ENCODE results near the gene YIPF3. TPM values are rescaled to one million over a fixed set of nuclear protein-coding genes. Genes with fewer than 3 reads are reported as not detected.
A peak's percentile ranks its signal among the peaks of the same experiment; 100 is the strongest.
"Not testable (repeated sequence)": the region's sequence is repeated elsewhere in the genome, so short reads cannot be mapped to it uniquely, and the experiment has no call there.

Gene YIPF3
- 124 and 129 TPM in 2 replicates for polyA plus RNA-seq (2013)

DNA sequence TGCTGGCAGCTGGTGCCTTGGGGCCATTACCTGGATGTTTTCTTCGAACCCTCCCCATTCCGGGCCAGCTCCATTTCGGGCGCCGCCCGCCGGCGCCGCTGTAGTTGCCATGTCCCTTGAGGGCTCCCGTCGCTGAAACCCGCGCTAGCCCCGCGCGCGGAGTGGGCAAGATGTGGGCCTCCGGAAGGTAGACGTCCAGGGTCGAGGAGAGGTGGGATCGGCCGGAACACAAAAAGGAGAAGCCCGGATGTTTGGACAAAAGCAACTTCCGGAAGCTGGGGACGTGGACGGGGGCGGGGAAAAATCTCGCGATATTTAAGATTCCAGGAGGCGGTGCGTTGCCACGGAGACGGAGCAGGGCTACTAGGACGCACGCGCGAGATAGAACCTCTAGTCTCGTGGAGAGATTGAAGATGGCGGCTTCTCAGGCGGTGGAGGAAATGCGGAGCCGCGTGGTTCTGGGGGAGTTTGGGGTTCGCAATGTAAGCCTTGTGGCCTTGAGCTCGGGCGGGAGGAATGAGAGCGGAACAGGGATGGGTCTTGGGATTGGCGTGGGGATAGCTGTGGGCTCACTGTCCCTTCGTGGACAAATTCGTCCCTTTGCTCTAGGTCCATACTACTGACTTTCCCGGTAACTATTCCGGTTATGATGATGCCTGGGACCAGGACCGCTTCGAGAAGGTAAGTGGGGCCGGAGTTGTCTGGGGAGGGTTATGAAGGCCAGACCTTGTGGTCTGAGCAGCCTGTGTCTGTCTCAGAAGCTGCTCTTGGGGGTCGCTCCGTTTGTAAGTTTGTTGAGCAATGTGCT, at the start of gene YIPF3, which contains the start of gene POLR1C:
Gene YIPF3 (minus strand): TSS at position 230 of the 808 bp plus-strand sequence. CDS start 119 bp downstream, at position 111.
Gene POLR1C (plus strand): TSS at position 393 of the 808 bp plus-strand sequence. CDS start 21 bp downstream, at position 414.
- peak; percentile 98 to 100 for DNase-seq
- H3K9ac ChIP-seq (ENCODE audit: low read length): peak within 1 kb of the TSS; percentile 99

DNA sequence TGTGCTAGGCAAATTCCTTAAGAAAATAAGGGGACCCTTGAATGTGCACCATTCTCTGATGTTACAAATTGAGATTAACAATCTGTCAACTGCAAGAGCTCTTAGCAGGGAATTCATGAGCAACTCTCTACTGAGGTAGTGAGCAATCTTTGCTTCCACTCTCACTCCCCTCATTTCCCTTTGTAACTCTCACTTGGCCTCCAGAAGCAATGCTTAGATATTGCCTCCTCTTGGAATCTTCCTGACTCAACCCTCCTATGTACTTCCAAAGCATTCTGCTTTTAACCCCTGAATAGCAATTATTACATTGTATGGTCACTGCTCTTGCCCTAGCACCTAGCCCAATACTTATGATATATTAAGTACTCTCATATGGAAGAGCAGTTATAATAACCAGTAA, 42.6 kb upstream of the YIPF3 start:
- peaks cover 2% of the 10 kb centered on the region for H3K9me3 ChIP-seq (ENCODE audit: insufficient read depth, low read depth, low read length)
- H2AK5ac ChIP-seq (ENCODE audit: low read length): no peak overlapping the region
- H4K8ac ChIP-seq (ENCODE audit: low read depth, low read length): no peak overlapping the region
- no peak overlapping the region for H3K9ac ChIP-seq (ENCODE audit: low read length)
- no peak for DNase-seq
- H3K18ac ChIP-seq (ENCODE audit: low read length): no peak overlapping the region
- H3K79me2 ChIP-seq (ENCODE audit: control insufficient read depth, insufficient read depth, low read length, poor library complexity): no peaks in the 10 kb centered on the region
- H3K4me1 ChIP-seq (ENCODE audit: control insufficient read depth in 1 of 2, insufficient read depth in 2 of 2, low read length in 2 of 2): no peaks in the 10 kb centered on the region
- no peaks in the 10 kb centered on the region for H3K27me3 ChIP-seq (ENCODE audit: insufficient read depth, low read length)
- no peak overlapping the region for H2BK120ac ChIP-seq (ENCODE audit: insufficient read depth, low read length, poor library complexity)
- no peak overlapping the region for H2BK5ac ChIP-seq (ENCODE audit: low read depth, low read length, poor library complexity)
- H3K4me3 ChIP-seq (ENCODE audit: low read depth, low read length): no peak overlapping the region
- peaks cover 35 to 42% of the 10 kb centered on the region in 2 experiments for H3K36me3 ChIP-seq (ENCODE audit: control insufficient read depth in 1 of 2, insufficient read depth in 2 of 2, low read length in 2 of 2)
- no peak overlapping the region for H3K23ac ChIP-seq (ENCODE audit: low read length)
- H4K12ac ChIP-seq (ENCODE audit: low read depth, low read length): no peak overlapping the region
- no peak overlapping the region for H2BK12ac ChIP-seq (ENCODE audit: low read length)
- H3K4me2 ChIP-seq (ENCODE audit: low read length): no peak overlapping the region
- H3K14ac ChIP-seq (ENCODE audit: low read length): no peak overlapping the region
- H4K91ac ChIP-seq (ENCODE audit: low read depth, low read length): no peak overlapping the region
- H3K4ac ChIP-seq (ENCODE audit: low read depth, low read length): no peak overlapping the region
- H2AFZ ChIP-seq (ENCODE audit: insufficient read depth, low read length, poor library complexity): no peak overlapping the region
- no peak overlapping the region for H3K27ac ChIP-seq (ENCODE audit: low read depth, low read length)
- H3K79me1 ChIP-seq (ENCODE audit: low read length): no peaks in the 10 kb centered on the region

More for the DNA sequence above, at the start of gene YIPF3, which contains the start of gene POLR1C:
- H2AFZ ChIP-seq (ENCODE audit: insufficient read depth, low read length, poor library complexity): peak within 1 kb of the TSS; percentile 99
- peak within 1 kb of the TSS; percentile 95 for H4K91ac ChIP-seq (ENCODE audit: low read depth, low read length)
- peaks cover 14% of the 10 kb centered on the region for H3K79me2 ChIP-seq (ENCODE audit: control insufficient read depth, insufficient read depth, low read length, poor library complexity)
- no peaks in the 10 kb centered on the region for H3K9me3 ChIP-seq (ENCODE audit: insufficient read depth, low read depth, low read length)
- no peaks in the 10 kb centered on the region for H3K27me3 ChIP-seq (ENCODE audit: insufficient read depth, low read length)
- H3K18ac ChIP-seq (ENCODE audit: low read length): peak within 1 kb of the TSS; percentile 89
- peak within 1 kb of the TSS; percentile 94 for H3K4me3 ChIP-seq (ENCODE audit: low read depth, low read length)
- H2BK12ac ChIP-seq (ENCODE audit: low read length): no peak within 1 kb of the TSS
- H3K14ac ChIP-seq (ENCODE audit: low read length): peak within 1 kb of the TSS; percentile 96
- peak within 1 kb of the TSS; percentile 99 for H4K8ac ChIP-seq (ENCODE audit: low read depth, low read length)
- H3K79me1 ChIP-seq (ENCODE audit: low read length): peaks cover 9% of the 10 kb centered on the region
- H3K36me3 ChIP-seq (ENCODE audit: control insufficient read depth in 1 of 2, insufficient read depth in 2 of 2, low read length in 2 of 2): peaks cover 44 to 56% of the 10 kb centered on the region in 2 experiments
- peak within 1 kb of the TSS; percentile 95 for H3K4ac ChIP-seq (ENCODE audit: low read depth, low read length)
- H4K12ac ChIP-seq (ENCODE audit: low read depth, low read length): peak within 1 kb of the TSS; percentile 96
- H3K4me2 ChIP-seq (ENCODE audit: low read length): peak within 1 kb of the TSS; percentile 82
- H2AK5ac ChIP-seq (ENCODE audit: low read length): peak within 1 kb of the TSS; percentile 94
- H3K4me1 ChIP-seq (ENCODE audit: control insufficient read depth in 1 of 2, insufficient read depth in 2 of 2, low read length in 2 of 2): peaks cover 9 to 12% of the 10 kb centered on the region in 2 experiments
- no CpG with 5 or more reads among the region's 57 CpGs for WGBS (ENCODE audit: extremely low coverage, insufficient coverage, insufficient read length)
- no peak within 1 kb of the TSS for H3K23ac ChIP-seq (ENCODE audit: low read length)
- H2BK5ac ChIP-seq (ENCODE audit: low read depth, low read length, poor library complexity): peak within 1 kb of the TSS; percentile 81
- peak within 1 kb of the TSS; percentile 81 for H3K27ac ChIP-seq (ENCODE audit: low read depth, low read length)
- H2BK120ac ChIP-seq (ENCODE audit: insufficient read depth, low read length, poor library complexity): peak within 1 kb of the TSS; percentile 96

GRCh38 chr6:43557620-43558019, 40.9 kb upstream of the YIPF3 start:
- not testable (repeated sequence) for H3K4me2 ChIP-seq (ENCODE audit: low read length); H3K18ac ChIP-seq (ENCODE audit: low read length); DNase-seq; H3K9ac ChIP-seq (ENCODE audit: low read length); H2AFZ ChIP-seq (ENCODE audit: insufficient read depth, low read length, poor library complexity); H3K4me3 ChIP-seq (ENCODE audit: low read depth, low read length); H3K23ac ChIP-seq (ENCODE audit: low read length); H3K79me2 ChIP-seq (ENCODE audit: control insufficient read depth, insufficient read depth, low read length, poor library complexity); H4K12ac ChIP-seq (ENCODE audit: low read depth, low read length); H3K4ac ChIP-seq (ENCODE audit: low read depth, low read length); H2BK120ac ChIP-seq (ENCODE audit: insufficient read depth, low read length, poor library complexity); H2BK5ac ChIP-seq (ENCODE audit: low read depth, low read length, poor library complexity); H2BK12ac ChIP-seq (ENCODE audit: low read length); H4K91ac ChIP-seq (ENCODE audit: low read depth, low read length); H3K4me1 ChIP-seq (ENCODE audit: control insufficient read depth in 1 of 2, insufficient read depth in 2 of 2, low read length in 2 of 2); H3K14ac ChIP-seq (ENCODE audit: low read length); H3K27ac ChIP-seq (ENCODE audit: low read depth, low read length); H4K8ac ChIP-seq (ENCODE audit: low read depth, low read length); H3K79me1 ChIP-seq (ENCODE audit: low read length); H3K9me3 ChIP-seq (ENCODE audit: insufficient read depth, low read depth, low read length); H2AK5ac ChIP-seq (ENCODE audit: low read length); H3K27me3 ChIP-seq (ENCODE audit: insufficient read depth, low read length)
- WGBS (ENCODE audit: extremely low coverage, insufficient coverage, insufficient read length): no CpG with 5 or more reads among the region's 7 CpGs
- peaks cover 29 to 42% of the 10 kb centered on the region in 2 experiments for H3K36me3 ChIP-seq (ENCODE audit: control insufficient read depth in 1 of 2, insufficient read depth in 2 of 2, low read length in 2 of 2)

DNA sequence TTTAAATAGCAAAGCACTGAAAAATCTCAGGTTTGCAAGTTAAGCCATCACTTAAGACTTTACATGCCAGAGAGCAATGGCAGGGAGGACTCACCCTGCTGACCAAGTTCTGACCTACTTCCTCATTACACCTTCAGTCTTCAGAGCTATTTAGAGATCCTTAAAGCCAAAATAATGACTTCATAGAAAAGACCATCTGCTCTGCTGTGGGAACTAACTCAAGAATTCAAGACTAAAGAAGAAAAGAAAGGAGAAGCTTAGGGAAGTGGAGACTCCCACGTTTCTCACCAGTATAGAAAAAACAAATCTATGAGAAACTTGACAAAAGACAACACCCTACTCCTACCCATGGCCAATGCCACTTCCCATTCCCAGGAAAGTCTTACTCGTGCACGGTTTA, 30.5 kb upstream of the YIPF3 start:
- no peaks in the 10 kb centered on the region for H3K4me1 ChIP-seq (ENCODE audit: control insufficient read depth in 1 of 2, insufficient read depth in 2 of 2, low read length in 2 of 2)
- H3K9me3 ChIP-seq (ENCODE audit: insufficient read depth, low read depth, low read length): no peaks in the 10 kb centered on the region
- H2BK120ac ChIP-seq (ENCODE audit: insufficient read depth, low read length, poor library complexity): no peak overlapping the region
- H2BK12ac ChIP-seq (ENCODE audit: low read length): no peak overlapping the region
- no peak overlapping the region for H2AK5ac ChIP-seq (ENCODE audit: low read length)
- H2BK5ac ChIP-seq (ENCODE audit: low read depth, low read length, poor library complexity): no peak overlapping the region
- no peak overlapping the region for H3K27ac ChIP-seq (ENCODE audit: low read depth, low read length)
- H3K79me2 ChIP-seq (ENCODE audit: control insufficient read depth, insufficient read depth, low read length, poor library complexity): no peaks in the 10 kb centered on the region
- no peak overlapping the region for H3K4ac ChIP-seq (ENCODE audit: low read depth, low read length)
- no peak overlapping the region for H3K18ac ChIP-seq (ENCODE audit: low read length)
- H4K12ac ChIP-seq (ENCODE audit: low read depth, low read length): no peak overlapping the region
- no peak overlapping the region for H3K9ac ChIP-seq (ENCODE audit: low read length)
- no peak for DNase-seq
- peaks cover 23 to 48% of the 10 kb centered on the region in 2 experiments for H3K36me3 ChIP-seq (ENCODE audit: control insufficient read depth in 1 of 2, insufficient read depth in 2 of 2, low read length in 2 of 2)
- no peaks in the 10 kb centered on the region for H3K27me3 ChIP-seq (ENCODE audit: insufficient read depth, low read length)
- no CpG with 5 or more reads among the region's 3 CpGs for WGBS (ENCODE audit: extremely low coverage, insufficient coverage, insufficient read length)
- no peaks in the 10 kb centered on the region for H3K79me1 ChIP-seq (ENCODE audit: low read length)
- H3K4me3 ChIP-seq (ENCODE audit: low read depth, low read length): no peak overlapping the region
- H2AFZ ChIP-seq (ENCODE audit: insufficient read depth, low read length, poor library complexity): no peak overlapping the region
- H3K23ac ChIP-seq (ENCODE audit: low read length): no peak overlapping the region
- H4K91ac ChIP-seq (ENCODE audit: low read depth, low read length): no peak overlapping the region
- H3K4me2 ChIP-seq (ENCODE audit: low read length): no peak overlapping the region
- H3K14ac ChIP-seq (ENCODE audit: low read length): no peak overlapping the region
- no peak overlapping the region for H4K8ac ChIP-seq (ENCODE audit: low read depth, low read length)
